Sigmoid colon (tissue), 7 donors: ENCODE measurements around the gene ATP6V1C2. TPM values are rescaled to one million over a fixed set of nuclear protein-coding genes. Genes with fewer than 3 reads are reported as not detected.

Experiments used
- DNase-seq: peaks from one replicate; pipeline ENCODE4 v3.0.0-alpha.2; 2019
- H3K27ac ChIP-seq, 4 donors: fragments of 200-600 bp; sonication (generic); one replicate each; pipeline ENCODE4 v1.5.1; 2016 to 2019; ENCODE audit warnings: mild to moderate bottlenecking in 1 of 4
- H3K27me3 ChIP-seq, 3 donors: fragments of 200-600 bp; sonication (generic); one replicate each; pipeline ENCODE4 v1.5.1; 2019; ENCODE audit warnings: mild to moderate bottlenecking in 1 of 3
- H3K36me3 ChIP-seq, 4 donors: fragments of 200-600 bp; sonication (generic); one replicate each; pipeline ENCODE4 v1.5.1; 2016 to 2019
- H3K4me1 ChIP-seq, 4 donors: fragments of 200-600 bp; sonication (generic); one replicate each; pipeline ENCODE4 v1.5.1; 2017 to 2019
- H3K4me3 ChIP-seq, 4 donors: fragments of 200-600 bp; sonication (generic); one replicate each; pipeline ENCODE4 v1.5.1; 2017 to 2019; ENCODE audit warnings: mild to moderate bottlenecking in 2 of 4, moderate library complexity in 1 of 4
- H3K9me3 ChIP-seq, 4 donors: fragments of 200-600 bp in 3 of 4; sonication (generic) in 3 of 4; one replicate each; pipeline versions ENCODE4 v1.5.1 to v1.6.1; 2013 to 2019
- EP300 ChIP-seq, 4 donors: sonication (generic); formaldehyde crosslinking; IDR thresholded peaks; one replicate each; pipeline ENCODE4 v1.6.1; 2017; ENCODE audit warnings: antibody characterized with exemption in 4 of 4
- POLR2A ChIP-seq, 2 donors: fragments of 450-650 bp; IDR thresholded peaks; one replicate each; pipeline ENCODE4 v1.6.1; 2016; ENCODE audit warnings: antibody characterized with exemption in 2 of 2, mild to moderate bottlenecking in 2 of 2, moderate library complexity in 2 of 2
- POLR2AphosphoS5 ChIP-seq, 4 donors: sonication (generic); formaldehyde crosslinking; IDR thresholded peaks; one replicate each; pipeline ENCODE4 v1.6.1; 2017; ENCODE audit warnings: antibody characterized with exemption in 4 of 4
- WGBS, 2 donors: extraction: QIAGEN DNeasy Blood & Tissue Kit; methylation state at CpG; one replicate each; pipeline ENCODE4 v1.1.7; 2013; 5-methylcytosine and 5-hydroxymethylcytosine counted together
- intact Hi-C: fragments of 100-400 bp; cut with DNase I; formaldehyde crosslinking; loops from one replicate; pipeline ENCODE4 v1.15.1; 2023
- polyA plus RNA-seq, 3 donors: library from polyadenylated mRNA; stranded (reverse); fragments of 200-250 nt; gene quantifications; one replicate each; pipeline ENCODE4 v1.2.3, GENCODE V29; 2013
- total RNA-seq, 4 donors: library from RNA; depleted of rRNA; stranded (reverse); fragments of >200 nt; gene quantifications; one replicate each; pipeline ENCODE4 v1.1.0, GENCODE V29; 2016
- TF ChIP-seq, protein P1 (sequence below), 4 experiments: fragments of 450-650 bp in 3 of 4; fragments of 200-600 bp in 1 of 4; IDR thresholded peaks; one replicate each; pipeline ENCODE4 v1.5.1; 2016 to 2019; ENCODE audit warnings: antibody characterized with exemption in 4 of 4, mild to moderate bottlenecking in 3 of 4, moderate library complexity in 2 of 4
- donor health status: healthy with polysubstance abuse.
- donor health status: Bipolar disorder and iron deficiency.
- donor health status: healthy.

The ATP6V1C2 gene
- total and polyA plus RNA-seq, 7 donors, result under 0.01 to 0.93 (median 0.39) TPM; not detected in 3

DNA sequence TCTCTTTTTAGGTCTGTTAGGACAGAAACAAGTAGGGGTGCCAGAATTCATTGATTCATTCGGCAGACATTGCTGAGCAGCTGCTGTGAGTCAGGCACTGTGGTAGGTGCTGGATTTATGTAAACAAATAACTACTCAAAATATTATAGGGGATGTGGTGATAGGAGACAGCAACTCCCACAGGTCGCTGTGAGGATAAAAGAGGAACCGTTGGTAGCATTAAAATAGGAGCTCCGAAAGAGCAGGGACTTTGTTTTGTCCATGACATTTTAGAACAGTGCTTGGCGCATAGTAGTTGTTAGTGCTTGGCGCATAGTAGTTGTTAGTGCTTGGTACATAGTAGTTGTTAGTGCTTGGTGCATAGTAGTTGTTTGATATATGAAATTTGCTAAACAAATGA, 29.2 kb downstream of the ATP6V1C2 start:
- H3K27ac ChIP-seq, result no peak overlapping the region
- H3K27me3 ChIP-seq, result peaks cover 0 to 3% (median 0%) of the 10 kb centered on the region in 3 donors
- WGBS, 2 donors, result 72 to 84% methylated on average over 6 of the region's 6 CpGs
- no peak for DNase-seq
- H3K4me1 ChIP-seq, result no peaks in the 10 kb centered on the region
- intact Hi-C loops, result no loop called here
- TF ChIP-seq EP300 (IDR thresholded peaks at IDR 0.05) (no peak), POLR2A (IDR thresholded peaks at IDR 0.05) (no peak), POLR2AphosphoS5 (IDR thresholded peaks at IDR 0.05) (no peak)
- TF ChIP-seq, protein P1, sequence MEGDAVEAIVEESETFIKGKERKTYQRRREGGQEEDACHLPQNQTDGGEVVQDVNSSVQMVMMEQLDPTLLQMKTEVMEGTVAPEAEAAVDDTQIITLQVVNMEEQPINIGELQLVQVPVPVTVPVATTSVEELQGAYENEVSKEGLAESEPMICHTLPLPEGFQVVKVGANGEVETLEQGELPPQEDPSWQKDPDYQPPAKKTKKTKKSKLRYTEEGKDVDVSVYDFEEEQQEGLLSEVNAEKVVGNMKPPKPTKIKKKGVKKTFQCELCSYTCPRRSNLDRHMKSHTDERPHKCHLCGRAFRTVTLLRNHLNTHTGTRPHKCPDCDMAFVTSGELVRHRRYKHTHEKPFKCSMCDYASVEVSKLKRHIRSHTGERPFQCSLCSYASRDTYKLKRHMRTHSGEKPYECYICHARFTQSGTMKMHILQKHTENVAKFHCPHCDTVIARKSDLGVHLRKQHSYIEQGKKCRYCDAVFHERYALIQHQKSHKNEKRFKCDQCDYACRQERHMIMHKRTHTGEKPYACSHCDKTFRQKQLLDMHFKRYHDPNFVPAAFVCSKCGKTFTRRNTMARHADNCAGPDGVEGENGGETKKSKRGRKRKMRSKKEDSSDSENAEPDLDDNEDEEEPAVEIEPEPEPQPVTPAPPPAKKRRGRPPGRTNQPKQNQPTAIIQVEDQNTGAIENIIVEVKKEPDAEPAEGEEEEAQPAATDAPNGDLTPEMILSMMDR (IDR thresholded peaks at IDR 0.05), result no peak
- no peak overlapping the region for H3K4me3 ChIP-seq
- H3K9me3 ChIP-seq, result no peaks in the 10 kb centered on the region
- H3K36me3 ChIP-seq, result no peaks in the 10 kb centered on the region

DNA sequence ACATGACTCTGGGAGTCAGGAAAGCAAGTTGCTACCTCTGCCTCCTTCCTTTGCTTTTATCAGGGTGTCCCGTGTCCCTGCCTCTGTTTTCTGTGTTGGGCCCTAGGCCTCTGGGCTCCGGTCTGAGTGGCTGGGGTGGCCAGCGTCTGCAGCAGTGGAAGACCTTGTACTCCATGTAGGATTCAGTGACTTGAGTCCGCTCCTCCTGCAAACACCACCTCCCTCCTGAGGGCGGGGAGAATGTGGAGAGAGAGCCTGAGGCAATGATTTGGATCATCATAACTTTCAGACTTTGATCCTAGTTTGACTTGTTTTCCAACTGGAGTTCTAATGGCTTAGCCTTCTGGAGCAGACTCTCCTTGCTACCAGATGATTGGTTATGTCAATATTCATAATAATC, 30.8 kb downstream of the ATP6V1C2 start:
- H3K4me1 ChIP-seq, result no peaks in the 10 kb centered on the region
- 19 to 73% methylated on average over 5 of the region's 5 CpGs for WGBS, 2 donors
- no peak for DNase-seq
- H3K27ac ChIP-seq, result no peak overlapping the region
- H3K27me3 ChIP-seq, result peaks cover 0 to 3% (median 0%) of the 10 kb centered on the region in 3 donors
- TF ChIP-seq, protein P1 (IDR thresholded peaks at IDR 0.05), result no peak
- TF ChIP-seq EP300 (IDR thresholded peaks at IDR 0.05) (no peak), POLR2AphosphoS5 (IDR thresholded peaks at IDR 0.05) (no peak), POLR2A (IDR thresholded peaks at IDR 0.05) (no peak)
- H3K4me3 ChIP-seq, result no peak overlapping the region
- no peaks in the 10 kb centered on the region for H3K9me3 ChIP-seq
- intact Hi-C loops, result no loop called here
- H3K36me3 ChIP-seq, result no peaks in the 10 kb centered on the region

DNA sequence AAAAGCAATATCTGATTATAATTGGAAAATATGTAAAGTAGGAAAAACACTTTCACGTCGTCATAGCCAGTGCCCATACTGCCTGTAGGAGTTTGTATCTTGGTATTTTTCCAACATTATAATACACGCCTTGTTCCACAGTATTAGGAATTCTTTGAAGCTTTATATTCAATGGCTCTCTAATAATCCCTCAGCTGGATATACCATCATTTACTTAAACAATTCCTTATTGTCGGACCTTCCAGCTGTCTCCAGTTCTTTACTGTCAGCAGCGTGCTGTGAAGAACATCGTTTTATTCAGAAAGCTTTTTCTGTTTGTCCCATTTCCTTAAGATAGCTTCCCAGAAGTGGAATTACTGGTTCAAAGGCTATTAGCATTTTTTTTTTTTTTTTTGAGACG, 31.7 kb downstream of the ATP6V1C2 start:
- 48 to 74% methylated on average over 7 of the region's 7 CpGs for WGBS, 2 donors
- no peak for DNase-seq

DNA sequence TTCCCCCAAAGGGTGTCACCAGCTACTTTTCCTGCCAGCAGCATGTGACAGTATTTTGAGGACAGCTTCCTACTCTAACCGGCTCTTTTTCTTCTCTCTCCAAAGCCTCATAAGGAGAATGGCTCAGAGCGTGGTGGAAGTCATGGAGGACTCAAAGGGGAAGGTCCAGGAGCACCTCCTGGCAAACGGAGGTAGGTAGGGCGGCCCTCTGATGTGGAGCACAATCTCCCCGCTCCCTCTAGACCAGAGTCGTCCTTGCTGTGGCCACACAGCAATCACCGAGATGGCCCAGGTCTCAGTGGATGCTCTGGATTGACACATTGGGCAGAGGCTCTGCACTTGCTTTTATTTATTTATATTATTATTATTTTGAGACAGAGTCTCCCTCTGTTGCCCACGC, 32.4 kb downstream of the ATP6V1C2 start:
- DNase-seq, result no peak
- Histone ChIP-seq H3K27ac (no peak overlapping the region), H3K27me3 (peaks cover 0 to 3% (median 0%) of the 10 kb centered on the region in 3 donors), H3K4me3 (no peak overlapping the region), H3K9me3 (no peaks in the 10 kb centered on the region), H3K36me3 (no peaks in the 10 kb centered on the region), H3K4me1 (no peaks in the 10 kb centered on the region)
- intact Hi-C loops, result no loop called here
- TF ChIP-seq POLR2AphosphoS5 (IDR thresholded peaks at IDR 0.05) (no peak), POLR2A (IDR thresholded peaks at IDR 0.05) (no peak), EP300 (IDR thresholded peaks at IDR 0.05) (no peak)
- TF ChIP-seq, protein P1 (IDR thresholded peaks at IDR 0.05), result no peak
- 89 to 93% methylated on average over 8 of the region's 8 CpGs for WGBS, 2 donors

More for the DNA sequence above, 31.7 kb downstream of the ATP6V1C2 start:
- Histone ChIP-seq H3K9me3 (no peaks in the 10 kb centered on the region), H3K36me3 (no peaks in the 10 kb centered on the region), H3K27me3 (peaks cover 0 to 3% (median 0%) of the 10 kb centered on the region in 3 donors), H3K4me3 (no peak overlapping the region), H3K27ac (no peak overlapping the region), H3K4me1 (no peaks in the 10 kb centered on the region)
- intact Hi-C loops, result no loop called here
- TF ChIP-seq POLR2AphosphoS5 (IDR thresholded peaks at IDR 0.05) (no peak), POLR2A (IDR thresholded peaks at IDR 0.05) (no peak)

DNA sequence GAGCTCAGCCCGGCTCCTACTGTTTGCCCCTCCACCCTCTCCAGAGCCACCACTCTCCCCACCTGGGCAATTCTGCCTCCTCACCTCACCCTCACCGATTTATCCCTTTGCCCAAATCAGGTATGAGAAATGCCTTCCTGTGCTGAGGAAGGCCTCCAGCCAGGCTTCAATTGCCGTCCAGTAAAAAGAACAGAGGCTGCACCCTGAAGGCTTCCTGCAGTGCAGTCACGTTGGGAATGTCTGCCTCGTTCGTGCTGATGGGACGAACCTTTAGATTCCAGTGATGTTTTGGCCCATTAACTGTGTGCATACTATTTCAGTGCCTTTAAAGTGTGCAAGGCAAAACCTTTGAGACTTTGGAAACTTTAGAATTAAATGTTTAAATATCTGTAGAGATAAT, 34.2 kb downstream of the ATP6V1C2 start:
- Histone ChIP-seq H3K27me3 (peaks cover 0 to 2% (median 0%) of the 10 kb centered on the region in 3 donors), H3K4me3 (no peak overlapping the region), H3K4me1 (no peaks in the 10 kb centered on the region), H3K27ac (no peak overlapping the region), H3K36me3 (no peaks in the 10 kb centered on the region), H3K9me3 (no peaks in the 10 kb centered on the region)
- TF ChIP-seq EP300 (IDR thresholded peaks at IDR 0.05) (no peak), POLR2A (IDR thresholded peaks at IDR 0.05) (no peak), POLR2AphosphoS5 (IDR thresholded peaks at IDR 0.05) (no peak)
- TF ChIP-seq, protein P1 (IDR thresholded peaks at IDR 0.05), result no peak
- intact Hi-C loops, result no loop called here
- DNase-seq, result no peak
- 77% methylated on average over 7 of the region's 7 CpGs for WGBS, 2 donors
